ENCODE measurements around the gene SIGLEC12.
"Not testable (repeated sequence)": the region's sequence is repeated elsewhere in the genome, so short reads cannot be mapped to it uniquely, and the experiment has no call there.

The SIGLEC12 gene

DNA sequence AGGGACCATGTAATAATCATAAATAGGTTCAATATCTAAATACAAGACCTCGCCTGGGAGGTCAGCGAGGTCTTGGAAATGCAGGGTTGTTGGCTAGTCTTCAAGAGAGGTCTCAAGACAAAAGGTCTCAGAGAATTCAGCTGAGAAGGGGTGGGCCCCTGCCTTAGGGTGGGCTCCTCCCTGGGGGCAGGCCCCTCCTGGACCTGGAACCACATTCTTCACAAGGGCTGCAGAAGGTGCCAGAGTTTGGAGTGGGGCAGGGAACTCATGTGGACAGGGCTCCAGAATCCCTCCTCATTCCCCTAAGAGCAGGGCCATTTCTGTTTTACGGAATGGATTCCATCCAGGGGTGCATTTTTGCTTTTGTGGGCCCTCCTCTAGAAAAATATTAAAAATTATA, 13.1 kb downstream of the SIGLEC12 start:
- no peak overlapping the region for H3K27ac ChIP-seq
- no peak for DNase-seq (ENCODE audit: low read depth, low spot score)

DNA sequence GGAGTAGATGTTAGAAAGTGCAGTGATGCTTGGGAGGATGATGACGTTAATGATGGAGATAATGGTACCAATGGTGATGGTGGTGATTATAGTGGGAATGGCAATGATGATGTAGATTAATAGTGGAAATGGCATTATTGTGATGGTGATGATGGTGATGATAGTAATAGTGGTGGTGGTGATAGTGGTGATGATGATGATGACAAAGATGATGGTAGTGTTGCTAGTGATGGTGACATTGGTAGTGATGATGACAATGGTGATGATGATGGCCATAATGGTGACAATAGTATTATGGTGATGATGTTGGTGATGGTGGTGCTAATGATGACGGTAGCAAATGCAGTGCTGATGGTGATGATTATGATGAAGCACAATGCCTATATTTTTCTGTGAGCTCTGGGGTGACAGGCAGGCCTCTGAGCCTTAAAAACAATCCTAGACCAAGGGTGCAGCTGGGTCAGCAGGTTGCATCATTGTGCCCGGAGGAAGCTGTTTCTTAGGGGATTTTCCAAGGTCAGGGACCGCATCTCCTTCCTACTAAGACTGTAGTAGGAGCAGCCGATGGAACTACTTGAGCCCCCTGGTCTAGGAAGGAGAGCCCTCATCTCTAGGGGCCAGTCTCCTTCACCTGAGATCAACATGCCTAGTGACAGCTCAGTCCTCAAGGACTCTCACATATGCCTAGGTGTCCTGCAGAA, 15.5 kb downstream of the SIGLEC12 start:
- no peak overlapping the region for H3K27ac ChIP-seq
- DNase-seq (ENCODE audit: low read depth, low spot score) = no peak

DNA sequence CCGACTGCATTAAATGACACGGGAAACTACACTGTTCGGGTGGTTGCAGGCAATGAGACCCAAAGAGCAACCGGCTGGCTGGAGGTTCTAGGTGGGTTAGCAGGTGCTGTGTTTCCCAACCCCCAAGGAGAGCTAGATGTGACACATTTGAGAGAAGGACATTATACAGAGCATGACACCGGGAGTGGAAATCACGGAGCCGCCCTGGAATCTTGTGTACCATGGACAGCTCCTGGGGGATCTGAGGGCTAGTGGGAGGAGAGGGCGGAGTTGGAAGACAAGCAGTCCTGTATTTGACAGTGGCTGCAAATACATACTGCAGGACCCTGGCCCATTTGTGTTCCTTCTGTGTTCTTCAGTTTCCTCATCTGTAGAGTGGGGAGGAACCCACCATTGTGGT, 21.0 kb downstream of the SIGLEC12 start:
- H3K27ac ChIP-seq = no peak overlapping the region
- DNase-seq (ENCODE audit: low read depth, low spot score) = no peak

DNA sequence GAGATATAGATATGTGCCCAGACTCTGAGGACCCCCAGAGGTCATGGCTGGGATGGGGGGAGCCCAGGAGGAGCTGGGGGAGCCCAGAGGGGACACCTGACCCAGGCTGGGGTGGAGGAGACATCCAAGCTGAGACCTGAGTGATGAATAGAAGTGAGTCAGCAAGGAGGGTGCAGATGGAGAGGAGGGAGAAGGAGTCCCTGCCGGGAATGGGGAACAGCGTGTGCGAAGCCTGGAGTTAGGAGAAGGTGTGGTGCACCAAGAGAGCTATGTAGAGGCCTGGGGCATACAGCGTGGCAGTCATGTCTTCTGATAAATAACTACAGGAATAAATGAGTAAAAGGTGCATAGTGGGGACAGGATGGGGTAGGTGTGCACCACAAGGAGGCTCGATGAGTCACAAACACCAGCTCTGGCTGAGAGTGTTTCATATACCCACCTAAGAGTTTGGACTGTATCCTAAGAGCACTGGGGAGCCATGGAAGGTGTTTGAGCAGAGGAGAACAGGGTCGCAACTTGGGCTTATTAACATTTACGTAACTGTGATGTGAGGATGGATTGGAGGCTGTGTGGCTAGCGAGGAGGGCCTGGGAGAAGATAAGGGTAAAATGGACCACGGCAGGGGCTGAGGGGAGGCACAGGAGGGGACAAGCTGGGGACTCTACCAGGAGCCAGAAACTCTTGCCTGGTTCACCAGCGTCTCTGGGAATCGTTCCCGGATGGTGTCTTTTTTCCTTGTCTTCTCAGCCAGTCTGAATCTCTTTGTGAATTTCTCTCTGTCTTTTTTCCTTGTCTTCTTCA, 21.9 kb downstream of the SIGLEC12 start:
- DNase-seq (ENCODE audit: low read depth, low spot score) = no peak
- no peak overlapping the region for H3K27ac ChIP-seq

DNA sequence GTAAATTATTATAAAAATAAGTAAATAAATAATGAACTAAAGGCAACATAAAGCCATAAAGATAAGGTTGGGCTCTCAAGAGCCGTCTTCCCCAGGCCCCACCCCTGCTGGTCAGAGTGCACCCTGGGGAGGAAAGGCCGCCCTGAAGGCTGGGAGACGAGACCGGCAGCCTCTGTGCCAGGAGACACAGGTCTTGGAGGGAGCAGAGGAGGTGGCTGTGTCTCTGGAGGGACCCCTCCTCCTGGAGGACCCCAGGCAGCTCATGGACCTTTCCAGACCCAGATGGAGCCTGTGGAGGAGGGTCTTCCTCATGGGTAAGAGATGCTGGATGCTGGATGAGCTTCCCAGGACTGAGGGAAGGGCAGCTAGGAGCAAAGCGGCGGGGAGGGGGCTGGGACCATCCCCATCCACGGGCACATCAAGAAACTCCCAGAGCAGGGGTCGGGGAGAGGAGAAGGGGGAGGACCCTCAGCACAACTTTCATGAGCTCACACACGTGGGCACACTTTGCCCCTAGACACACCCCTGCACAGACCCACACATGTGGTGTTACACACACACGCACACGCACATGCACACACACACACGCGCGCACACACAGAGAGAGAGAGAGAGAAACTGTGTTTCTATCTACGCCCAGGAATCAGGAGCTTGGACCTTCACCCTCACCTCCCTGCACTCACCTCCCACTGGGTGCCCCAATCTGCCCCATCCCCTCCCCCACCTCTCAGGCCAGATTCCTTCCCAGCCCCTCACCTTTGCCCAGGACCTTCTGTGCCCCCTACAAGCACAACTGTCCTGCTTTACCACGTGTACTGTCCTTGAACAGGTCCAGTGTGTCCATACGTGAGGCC, 23.0 kb downstream of the SIGLEC12 start, which contains the start of gene CEACAM18:
CEACAM18 (plus strand) TSS at position 159 of the 854 bp plus-strand sequence.
- no peak for DNase-seq (ENCODE audit: low read depth, low spot score)

DNA sequence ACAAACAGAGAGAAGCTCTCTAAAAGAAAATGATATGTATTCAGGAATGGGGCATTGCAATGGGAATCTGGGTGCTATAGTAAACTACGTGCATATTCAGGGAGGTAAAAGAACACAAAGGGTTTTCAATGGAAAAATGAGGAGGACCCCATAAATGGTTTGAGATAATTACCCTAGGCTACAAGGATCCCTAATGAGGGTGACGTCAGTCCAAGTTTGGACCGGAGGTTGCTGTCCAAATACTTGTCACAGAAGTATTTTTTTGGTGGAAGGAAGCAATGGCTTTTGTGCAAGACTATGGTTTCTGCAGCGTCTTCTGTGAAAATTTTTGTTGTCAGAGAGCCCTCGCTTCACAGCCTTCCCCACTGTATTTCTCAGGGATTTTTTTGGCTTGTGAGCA, 24.3 kb downstream of the SIGLEC12 start:
- DNase-seq (ENCODE audit: low read depth, low spot score) = no peak

More for the DNA sequence above, 23.0 kb downstream of the SIGLEC12 start, which contains the start of gene CEACAM18:
- H3K27ac ChIP-seq = no peak within 1 kb of the TSS

DNA sequence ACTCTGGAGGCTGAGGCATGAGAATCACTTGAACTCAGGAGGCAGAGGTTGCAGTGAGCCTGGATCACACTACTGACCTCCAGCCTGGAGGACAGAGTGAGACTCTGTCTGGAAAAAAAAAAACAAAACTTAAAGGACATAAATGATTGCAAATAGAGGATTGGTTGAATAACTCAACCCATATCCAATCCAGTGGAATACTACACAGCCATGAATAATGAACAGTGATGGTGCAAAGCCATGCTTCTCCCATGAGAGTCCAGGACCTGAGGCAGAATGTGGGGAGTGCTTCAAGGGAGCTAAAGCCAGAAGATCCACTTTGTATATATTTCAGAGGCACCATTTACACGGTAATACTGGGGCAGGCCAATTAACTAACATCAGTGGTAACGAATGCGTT, 25.4 kb downstream of the SIGLEC12 start:
- H3K27ac ChIP-seq = no peak overlapping the region
- no peak for DNase-seq (ENCODE audit: low read depth, low spot score)

More for the DNA sequence above, 24.3 kb downstream of the SIGLEC12 start:
- H3K27ac ChIP-seq = no peak overlapping the region

DNA sequence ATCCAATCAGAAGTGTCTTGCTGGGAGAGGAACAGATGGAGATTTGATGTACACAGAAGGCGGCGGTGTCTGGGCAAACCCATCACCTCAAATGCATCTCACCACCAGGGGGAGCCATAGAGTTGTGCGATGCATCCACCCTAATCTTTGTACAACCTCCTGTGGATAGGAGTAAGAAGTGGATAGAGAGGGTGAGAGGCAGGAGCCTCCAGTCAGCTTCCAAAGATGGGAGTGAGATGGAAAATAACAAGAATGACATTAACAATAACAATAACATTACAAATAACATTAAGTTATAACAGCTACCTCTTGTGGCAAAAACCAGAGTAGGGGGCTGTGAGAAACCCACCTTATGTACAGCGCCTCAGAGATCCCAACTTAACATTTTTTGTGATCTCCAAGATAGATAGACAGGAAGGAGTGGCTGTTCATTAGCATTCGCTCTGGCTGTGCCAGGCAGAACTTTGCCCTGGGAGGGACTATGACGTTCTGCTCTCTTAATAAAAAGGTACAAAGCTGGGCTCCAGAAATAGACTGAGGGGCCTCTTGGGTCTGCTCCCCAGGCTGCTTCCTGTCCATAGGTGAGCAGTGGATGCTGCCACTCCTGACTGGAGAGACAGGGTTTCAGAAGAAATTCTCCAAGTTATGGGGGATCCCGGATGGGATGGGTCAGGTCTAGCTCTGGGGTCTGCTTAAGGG, 28.4 kb downstream of the SIGLEC12 start:
- no peak for DNase-seq (ENCODE audit: low read depth, low spot score)
- no peak overlapping the region for H3K27ac ChIP-seq

DNA sequence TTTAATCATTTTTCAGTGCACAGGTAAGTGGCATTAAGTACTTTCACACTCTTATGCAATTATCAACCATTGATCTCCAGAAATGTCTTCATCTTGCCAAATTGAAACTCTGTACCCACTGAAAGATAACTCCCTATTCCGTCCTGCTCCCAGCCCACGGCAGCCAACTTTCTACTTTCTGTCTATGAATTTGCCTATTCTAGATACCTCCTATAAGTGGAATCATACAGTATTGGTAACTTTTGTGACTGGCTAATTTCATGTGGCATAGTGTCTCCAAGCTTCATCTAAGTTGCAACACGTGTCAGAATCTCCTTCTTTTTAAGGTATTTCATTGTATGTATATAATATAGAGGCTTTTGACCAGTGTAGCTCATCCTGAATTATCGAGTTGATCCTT, 29.0 kb downstream of the SIGLEC12 start:
- H3K27ac ChIP-seq = no peak overlapping the region
- DNase-seq (ENCODE audit: low read depth, low spot score) = no peak

DNA sequence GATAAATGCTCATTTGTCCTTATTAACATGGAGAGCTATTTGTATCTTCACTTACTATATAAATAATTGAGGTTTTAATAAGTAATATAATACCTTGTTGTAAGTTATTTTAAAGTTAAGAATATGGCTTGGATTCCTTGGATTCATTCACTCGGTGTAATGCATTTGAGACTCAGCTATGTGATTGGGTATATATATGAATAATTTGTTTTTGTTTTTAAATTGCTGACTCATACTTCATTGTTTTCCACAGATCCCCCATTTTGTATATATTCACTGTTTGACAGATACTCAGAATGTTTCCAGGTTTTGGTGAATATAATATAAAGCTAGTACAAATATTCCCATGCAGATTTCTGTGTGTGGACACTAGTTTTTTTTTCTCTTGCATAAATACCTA, 30.1 kb downstream of the SIGLEC12 start:
- H3K27ac ChIP-seq = no peak overlapping the region
- DNase-seq (ENCODE audit: low read depth, low spot score) = no peak

DNA sequence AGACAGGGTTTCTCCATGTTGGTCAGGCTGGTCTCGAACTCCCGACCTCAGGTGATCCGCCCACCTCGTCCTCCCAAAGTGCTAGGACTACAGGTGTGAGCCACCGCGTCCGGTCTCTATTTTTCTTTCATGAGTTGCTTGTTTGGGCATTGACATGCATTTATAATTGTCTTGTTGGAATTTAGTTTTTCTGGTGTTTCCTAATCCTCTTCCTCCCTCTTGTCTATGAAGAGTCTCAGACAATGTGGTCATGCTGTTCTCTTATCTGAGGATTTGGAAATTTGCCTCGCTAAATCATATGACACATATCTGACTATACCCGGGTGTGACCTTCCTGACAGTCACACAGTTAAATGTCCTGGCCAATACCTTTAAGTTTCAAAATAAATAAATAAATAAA, 30.6 kb downstream of the SIGLEC12 start:
- H3K27ac ChIP-seq = no peak overlapping the region
- DNase-seq (ENCODE audit: low read depth, low spot score) = no peak

DNA sequence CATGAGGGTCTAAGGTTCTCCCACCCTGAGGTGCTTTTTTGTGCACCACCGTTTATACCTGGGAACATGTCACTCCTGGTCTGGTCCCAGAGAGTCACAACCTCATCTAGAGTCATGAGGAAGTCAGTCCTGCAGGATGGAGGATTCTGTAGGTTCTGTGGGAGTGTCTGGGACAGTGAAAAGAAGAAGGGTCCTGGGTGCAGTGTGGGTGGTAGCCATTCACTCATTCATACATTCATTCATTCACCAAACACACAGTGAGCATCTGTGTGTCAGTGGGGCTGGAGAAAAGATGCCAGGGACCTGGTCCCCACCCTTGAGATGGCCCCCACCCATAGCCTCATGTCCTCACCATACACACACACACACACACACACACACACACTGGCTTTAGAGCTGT, 32.0 kb downstream of the SIGLEC12 start:
- no peak for DNase-seq (ENCODE audit: low read depth, low spot score)
- H3K27ac ChIP-seq = no peak overlapping the region

DNA sequence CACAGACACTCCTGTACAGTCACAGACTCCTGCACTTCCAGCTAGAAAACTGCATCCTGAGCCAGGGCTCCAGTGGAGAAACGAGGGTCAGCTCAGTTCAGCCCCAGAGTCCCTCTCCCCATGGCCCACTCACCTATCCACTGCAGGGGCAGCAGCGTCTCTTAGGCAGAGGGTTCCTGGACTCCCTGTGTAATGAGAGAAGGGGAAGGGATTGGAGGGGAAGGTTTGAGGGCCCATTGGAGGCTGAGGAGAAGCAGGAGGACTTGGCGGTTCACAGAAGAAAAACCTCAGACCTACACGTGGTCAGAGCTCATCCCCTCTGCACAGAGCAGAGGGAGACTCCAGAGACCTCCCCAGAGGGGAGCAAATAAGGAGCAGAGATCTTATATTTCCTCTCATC, 32.4 kb downstream of the SIGLEC12 start:
- no peak overlapping the region for H3K27ac ChIP-seq
- no peak for DNase-seq (ENCODE audit: low read depth, low spot score)

DNA sequence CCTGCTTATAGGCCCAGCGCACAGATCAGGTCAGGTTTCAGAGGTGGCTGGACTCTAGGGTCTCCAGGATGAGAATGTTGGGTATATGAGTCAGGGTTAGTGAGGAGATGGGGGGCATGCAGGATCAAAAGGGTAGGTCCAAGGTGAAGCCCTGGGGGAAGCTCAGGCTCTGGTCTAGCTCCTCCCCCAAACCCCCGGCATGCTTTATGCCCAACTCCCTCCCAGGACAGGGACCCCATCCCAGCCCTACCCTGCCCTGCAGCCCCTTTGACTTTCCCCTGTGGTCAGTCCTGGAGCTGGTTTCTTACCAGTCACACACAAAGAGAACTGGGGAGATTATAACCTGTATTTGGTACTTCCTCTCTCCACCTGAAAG, 33.1 kb downstream of the SIGLEC12 start:
- DNase-seq (ENCODE audit: low read depth, low spot score) = no peak
- no peak overlapping the region for H3K27ac ChIP-seq

DNA sequence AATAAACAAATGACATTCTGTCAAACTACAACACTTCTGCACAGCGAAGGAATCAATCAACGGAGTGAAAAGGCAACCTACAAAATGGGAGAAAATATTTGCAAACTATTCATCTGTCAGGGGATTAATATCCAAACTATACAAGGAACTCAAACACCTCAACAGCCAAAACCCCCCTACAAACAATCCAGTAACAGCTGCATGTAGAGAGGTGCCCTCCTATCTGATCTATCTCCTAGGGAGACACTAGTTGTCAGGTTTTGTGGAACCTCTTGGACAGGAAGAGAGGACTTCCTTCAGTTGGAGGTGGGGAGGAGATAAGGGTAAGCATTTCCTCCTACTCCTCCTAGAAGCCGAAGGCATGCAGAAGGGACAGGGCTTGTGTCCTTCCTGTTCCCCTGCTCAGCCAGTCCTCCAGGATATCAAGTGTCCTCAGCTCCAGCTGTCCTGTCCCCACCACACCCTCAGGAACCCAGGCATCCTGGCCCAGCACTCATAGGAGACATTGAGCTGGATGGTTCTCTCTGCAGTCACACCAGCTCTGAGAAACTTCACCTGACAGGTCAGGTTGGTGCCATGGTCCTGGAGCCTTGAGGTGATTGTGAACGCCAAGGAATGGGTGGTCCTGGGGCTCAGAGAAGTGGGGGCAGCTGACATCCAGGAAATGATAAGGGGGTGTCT, 33.6 kb downstream of the SIGLEC12 start:
- DNase-seq (ENCODE audit: low read depth, low spot score) = no peak
- no peak overlapping the region for H3K27ac ChIP-seq

DNA sequence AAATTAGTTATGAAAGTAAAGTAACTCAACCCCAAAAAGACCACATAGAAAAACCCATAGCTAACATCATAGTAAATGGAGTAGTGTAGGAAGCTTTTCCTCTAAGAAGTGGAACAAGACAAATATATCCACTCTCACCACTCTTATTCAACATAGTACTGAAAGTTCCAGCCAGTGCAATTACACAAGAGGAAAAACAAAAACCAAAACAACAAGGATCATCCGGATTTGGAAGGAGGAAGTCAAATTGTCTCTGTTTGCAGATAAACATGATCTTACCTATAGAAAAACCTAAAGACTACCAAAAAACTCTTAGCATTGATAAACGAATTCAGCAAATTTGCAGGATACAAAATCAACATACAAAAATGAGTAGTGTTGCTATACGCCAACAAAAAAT, 34.9 kb downstream of the SIGLEC12 start:
- H3K27ac ChIP-seq = no peak overlapping the region
- no peak for DNase-seq (ENCODE audit: low read depth, low spot score)

DNA sequence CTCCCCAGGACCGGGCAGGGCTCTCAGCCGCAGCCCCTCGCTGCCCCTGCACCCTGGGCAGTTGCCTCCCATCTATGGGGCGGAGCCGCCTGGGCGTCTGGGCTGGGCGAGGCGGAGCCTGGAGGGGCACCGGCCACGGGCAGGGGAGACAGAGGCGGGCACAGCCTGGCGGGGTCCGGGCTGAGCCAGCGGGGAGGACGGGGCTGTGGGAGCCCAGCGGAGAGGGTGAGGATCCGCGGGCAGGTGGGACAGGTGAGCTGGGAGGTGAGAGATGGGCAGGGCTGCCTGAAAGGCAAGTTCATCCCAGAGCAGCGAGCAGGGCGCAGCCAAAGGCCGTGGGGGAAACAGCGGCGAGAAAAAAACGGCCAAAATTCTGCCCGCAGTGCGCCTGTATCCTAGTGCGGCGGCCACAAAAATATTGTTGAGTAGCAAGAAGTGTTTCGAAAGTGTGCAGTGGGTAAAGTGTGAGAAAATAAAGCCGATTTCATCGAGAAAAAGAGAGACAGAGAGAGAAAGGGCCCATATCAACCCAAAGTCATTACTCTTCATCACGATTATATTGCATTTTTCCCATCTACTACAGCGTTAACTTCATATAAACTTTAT, 37.5 kb downstream of the SIGLEC12 start:
- DNase-seq (ENCODE audit: low read depth, low spot score); H3K27ac ChIP-seq: not testable (repeated sequence)

DNA sequence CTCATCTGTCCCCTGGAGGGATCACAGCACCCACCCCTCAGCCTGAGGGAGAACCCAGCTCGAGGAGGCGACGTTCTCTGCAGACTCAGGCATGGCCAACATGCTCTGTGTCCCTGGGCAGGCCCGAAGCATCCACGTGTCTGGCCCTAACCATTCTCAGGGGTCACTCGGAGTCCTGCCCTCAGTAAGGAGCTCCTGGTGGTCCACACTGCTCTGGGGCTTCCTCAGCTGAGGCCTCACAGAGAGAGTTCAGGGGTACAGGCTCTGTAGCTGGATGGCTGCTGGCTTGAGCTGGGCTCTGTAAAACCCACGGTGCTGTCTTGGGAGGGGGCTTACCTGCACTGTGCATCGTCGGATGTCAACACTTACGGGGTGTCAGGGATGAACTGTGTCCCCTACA, 38.9 kb downstream of the SIGLEC12 start:
- DNase-seq (ENCODE audit: low read depth, low spot score) = no peak
- no peak overlapping the region for H3K27ac ChIP-seq

DNA sequence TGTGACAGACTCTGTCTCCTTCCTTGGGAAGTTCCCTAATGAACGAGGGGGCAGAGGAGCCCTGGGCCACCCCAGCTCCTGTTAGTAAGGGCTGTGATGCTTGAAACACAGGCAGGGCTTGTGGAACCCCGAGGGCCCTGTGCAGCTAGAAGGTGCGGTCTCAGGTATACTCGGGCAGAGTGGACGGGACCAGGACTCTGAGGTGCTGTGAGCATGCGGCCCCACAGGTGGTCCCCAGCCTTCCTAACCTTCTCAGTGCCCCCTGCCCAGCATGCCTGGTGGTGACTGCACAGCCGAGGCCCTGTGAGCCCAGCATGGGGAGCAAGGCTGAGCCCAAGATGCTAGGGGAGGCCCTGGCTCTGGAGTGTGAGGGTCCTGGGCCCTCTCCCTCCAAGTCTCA, 39.3 kb downstream of the SIGLEC12 start:
- no peak overlapping the region for H3K27ac ChIP-seq
- DNase-seq (ENCODE audit: low read depth, low spot score) = no peak

Data from epithelial cell of prostate (primary cell).